GM21360 (cell line): Measurements from ENCODE around the gene RFX8.
"Not testable (repeated sequence)": the region's sequence is repeated elsewhere in the genome, so short reads cannot be mapped to it uniquely, and the experiment has no call there.

Experiments used
- ATAC-seq: cut with Tn5 transposase; IDR thresholded peaks from one replicate; pipeline ENCODE4 v1.9.1; 2021; ENCODE audit warnings: mild to moderate bottlenecking, moderate library complexity; ENCODE audit not compliant: unreplicated experiment

The RFX8 gene

DNA sequence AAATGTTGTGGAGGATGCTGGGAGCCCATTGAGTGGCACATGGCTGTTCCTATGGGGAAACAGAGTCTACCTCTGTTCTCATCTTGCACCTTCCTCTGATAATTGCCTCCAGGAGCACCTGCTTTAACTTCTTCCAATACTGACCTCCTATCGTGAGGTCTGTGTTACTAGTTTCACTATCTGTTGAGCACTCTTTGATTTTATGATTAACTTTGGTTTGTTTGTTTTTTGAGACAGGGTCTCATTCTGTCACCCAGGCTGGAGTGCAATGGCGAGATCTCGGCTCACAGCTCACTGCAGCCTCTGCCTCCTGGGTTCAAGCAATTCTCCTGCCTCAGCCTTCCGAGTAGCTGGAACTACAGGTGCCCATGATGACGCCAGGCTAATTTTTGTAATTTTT lies 12.1 kb upstream of the RFX8 start:
- no peak for ATAC-seq

DNA sequence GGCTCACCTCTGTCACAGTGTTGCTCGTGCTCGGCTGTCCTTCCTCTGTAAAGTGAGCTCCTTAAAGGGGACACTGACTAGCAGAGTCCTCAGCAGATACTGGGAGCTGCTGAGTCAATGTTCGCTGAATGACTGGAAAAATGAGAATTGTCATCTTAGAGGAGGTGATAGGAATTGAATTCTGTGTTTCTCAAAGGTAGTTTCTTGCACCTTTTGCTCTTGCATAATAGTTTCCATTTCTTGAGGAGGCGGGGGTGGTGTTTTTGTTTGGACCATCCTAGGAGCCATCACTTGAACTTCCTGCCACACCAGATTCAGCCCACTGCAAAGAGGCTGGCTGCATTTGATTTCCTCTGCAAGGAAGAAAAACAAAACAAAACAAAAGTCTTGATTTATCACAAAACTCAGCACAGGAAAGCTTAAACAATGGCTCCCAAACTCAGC lies 11.4 kb upstream of the RFX8 start:
- no peak for ATAC-seq

DNA sequence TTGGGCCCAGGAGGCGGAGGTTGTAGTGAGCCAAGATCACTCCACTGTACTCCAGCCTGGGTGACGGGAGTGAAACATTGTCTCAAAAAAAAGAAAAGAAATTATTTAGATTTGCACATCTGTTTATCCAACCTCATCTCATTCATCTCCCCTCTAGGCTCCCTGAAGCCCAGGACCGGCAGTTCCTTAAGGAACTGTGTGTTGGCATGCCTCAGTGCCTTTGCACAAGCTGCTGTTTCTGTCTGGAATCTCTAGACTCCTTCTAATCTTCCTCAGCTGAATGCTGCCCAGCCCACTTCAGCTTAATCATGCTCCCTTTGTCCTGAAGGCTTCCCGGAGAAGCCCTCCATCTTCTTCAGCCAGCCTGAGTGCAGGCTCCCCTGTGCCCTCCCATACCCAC lies 10.9 kb upstream of the RFX8 start:
- ATAC-seq: no peak

DNA sequence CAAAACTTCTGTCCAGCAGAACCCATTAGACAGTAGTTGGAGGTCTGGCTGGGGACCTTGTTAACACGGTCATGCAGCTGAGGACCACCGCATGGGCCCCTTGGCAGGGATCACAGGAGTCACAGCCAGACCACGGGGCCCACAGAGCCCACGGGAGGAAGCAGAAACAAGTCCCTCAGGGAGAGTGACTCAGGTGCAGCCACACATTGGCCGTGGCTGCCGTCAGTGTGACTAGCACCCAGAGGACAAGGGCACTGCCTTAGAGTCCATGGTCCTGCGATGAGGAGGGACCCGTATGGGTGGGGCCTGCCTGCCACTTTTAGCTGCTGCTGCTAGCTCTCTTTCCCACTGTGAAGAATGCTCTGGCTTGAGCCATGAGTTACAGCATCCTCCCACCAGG lies 5.9 kb upstream of the RFX8 start:
- ATAC-seq: no peak

DNA sequence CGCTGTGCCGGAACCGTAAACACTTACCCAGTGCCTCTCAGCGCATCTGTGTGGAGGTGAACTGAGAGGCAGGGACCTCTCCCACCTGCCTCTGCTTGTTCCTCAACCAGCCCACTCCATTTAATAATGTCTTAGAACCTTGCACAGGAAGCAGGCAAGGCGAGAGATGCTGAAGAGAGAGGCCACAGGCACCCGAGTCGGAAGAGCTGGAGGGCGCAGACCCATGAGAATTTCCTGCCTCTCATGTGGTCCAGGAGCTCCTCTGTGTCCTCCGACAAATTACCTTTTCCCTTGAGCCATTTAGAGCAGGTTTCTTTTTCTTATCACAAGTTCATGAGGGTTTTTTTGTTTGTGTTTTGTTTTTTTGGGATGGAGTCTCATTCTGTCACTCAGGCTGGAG lies 4.9 kb upstream of the RFX8 start:
- no peak for ATAC-seq

DNA sequence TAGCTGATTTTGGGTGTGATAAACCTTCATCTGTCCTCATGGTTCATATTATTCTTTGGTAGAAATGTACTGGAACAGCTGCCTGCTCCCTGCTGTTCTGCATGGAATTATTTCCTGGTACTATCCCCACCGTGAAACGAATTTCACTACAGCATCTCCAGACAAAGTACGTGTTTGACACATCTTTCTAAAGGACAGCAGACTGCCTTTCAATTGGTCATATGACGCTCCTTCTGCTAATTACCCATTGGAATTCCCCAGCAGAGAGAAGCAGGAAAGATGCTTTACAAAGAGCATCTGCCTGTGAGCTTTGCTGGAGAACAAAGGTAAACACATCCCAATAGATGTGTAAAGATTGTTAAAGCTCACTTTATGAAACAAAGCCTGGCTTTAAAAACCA lies 4.4 kb upstream of the RFX8 start:
- ATAC-seq: no peak

DNA sequence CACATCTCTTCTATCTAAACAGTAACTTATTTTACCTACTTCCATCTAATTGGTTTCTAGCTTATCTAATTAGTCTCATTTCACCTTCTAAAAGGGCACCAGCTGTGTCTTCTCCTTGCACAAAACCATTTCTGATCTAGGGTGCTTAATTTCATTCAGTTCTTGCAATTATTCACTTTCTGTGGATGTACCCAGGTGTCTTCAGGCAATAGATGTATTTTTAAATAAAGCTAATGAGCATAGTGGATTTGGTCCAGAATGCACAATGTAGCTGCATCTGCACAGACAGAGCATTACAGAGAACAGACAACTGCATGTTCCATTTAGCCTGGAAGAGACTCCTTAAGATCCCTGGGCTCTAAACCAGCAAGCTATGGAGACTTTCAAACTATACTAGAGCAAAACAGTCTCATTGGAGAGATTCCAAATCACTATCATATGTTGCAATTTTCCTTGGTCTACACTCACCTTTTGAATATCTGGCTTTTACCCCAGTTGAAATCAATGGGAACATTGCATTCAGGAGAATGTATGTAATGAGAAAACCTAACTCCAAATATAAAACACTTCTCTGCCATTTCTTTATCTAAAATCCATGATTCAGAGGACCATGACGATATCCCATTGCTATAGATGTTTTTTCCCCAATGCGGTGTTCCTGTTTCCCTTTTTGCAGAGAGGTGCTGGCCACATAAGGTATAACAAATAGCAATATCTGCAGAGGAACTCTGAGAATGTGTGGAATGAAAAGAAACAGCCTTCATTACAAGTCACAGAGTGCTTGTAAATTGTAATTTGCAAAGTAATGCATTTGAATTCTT lies 3.5 kb upstream of the RFX8 start:
- no peak for ATAC-seq

DNA sequence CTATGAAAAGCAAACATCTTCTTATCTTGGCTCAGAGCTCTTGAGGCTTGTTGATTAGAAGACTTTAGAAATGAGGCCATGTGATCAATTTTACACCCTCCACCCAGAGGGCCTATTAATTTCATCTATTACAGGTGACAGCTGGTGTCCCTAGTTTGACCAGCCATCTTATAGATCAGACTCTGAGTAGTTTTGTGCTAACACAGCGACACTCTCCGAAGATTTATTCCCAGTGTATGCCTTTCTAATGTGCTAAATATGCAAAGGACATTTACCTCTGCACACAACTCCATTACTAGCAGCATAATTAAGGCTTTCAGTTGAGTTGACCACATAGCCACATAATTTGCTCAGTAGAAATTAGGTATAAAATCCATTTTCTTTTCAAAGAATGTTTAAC lies 2.6 kb upstream of the RFX8 start:
- ATAC-seq: no peak

DNA sequence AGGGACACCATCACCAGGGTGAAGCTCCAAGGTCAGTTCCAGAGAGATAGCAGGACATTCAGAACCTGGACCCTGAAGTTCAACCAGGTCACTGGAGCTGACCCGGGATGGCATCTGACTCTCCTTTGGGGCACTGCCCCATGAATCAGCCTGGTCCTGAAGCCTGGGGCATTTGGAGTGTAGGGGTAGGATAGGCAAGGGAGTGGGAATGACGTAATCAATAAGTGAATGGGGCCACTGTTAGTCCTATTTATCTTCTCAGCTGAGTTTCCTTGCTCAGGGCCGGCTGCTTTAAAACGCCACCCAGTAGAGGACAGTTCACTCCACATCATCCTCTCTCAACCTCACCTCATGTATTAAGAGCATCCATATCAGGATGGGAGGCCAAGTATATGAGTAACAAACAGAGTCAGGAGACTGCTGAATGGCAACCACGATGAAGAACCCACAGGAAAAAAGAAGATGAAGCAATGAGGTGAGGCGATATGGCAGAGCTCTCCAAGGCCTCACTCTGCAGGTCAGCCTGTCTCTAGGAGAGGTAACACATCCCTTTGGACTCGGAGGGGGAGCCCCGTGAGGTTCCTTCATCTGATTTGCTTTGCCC lies 1.8 kb upstream of the RFX8 start:
- ATAC-seq: no peak

DNA sequence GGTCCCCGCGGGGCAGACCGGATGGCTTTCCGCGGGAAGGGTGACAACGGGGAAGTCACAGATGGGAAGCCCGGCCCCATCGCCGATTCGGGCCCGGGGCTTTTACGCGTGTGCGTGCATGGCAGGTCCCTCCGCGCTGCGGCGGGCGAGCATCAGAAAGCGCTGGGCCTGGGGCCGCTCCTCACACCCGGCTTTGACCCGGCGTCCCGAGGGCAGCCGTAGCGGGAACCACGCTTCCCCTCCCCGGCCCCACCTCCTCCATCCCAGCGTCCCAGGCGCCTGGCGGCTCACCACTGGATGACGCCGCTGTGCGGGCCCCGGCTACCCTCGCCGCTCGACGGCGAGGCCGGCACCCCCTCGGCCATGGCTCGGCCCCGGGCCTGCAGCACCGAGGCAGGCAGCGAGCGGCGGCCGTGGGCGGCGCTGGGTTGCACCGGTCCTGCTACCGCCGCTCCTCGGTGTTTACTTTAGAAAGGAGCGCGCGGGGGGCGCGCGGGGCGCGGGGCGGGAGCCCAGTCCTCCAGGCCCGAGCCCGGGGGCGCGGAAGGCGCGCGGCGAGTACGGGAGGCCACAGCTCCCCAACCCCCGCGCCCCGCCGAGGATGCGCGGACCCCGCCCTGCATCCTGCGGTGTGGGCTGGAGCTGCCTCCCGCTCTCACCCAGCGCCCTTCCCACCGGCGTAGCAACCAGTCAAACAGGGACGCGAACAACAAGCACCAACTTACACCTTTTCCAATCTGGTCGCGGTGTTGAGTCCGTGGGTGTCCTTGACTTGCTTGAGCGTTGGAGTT lies 806 bp downstream of the RFX8 start:
- no peak for ATAC-seq

DNA sequence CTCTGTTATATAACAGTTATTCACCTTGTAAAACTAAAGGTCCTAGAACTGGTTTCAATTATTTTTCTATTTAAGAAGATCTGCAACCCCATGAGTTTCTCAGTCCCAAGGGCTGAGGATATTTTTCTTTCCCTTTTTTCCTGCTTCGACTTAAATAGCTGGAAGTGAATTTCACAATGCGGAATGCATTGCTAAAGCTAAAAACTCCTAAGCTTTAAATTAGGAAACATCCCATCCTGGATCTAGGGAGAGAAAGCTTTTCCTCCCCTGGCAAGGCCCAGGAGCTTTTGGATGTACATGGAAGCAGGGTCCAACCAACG lies 1.4 kb downstream of the RFX8 start:
- ATAC-seq: no peak

DNA sequence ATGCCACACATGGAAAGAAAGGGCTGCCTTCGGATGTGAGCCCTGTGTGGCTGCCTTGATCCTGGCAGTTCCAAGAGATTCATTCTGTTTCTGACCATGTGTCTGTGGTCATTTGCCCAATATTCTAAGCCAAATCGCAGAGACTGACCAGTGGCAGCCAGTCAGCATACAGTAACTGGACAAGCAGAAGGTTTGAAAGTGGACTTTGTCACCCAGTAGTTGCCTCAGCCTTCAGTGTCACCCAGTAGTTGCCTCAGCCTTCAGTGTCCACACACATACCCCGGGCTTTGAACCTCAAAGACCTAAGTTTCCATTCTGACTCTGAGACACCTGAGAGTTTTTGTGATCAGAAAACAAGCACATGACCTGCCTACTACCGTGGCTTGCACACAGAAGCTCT lies 5.0 kb downstream of the RFX8 start:
- no peak for ATAC-seq

DNA sequence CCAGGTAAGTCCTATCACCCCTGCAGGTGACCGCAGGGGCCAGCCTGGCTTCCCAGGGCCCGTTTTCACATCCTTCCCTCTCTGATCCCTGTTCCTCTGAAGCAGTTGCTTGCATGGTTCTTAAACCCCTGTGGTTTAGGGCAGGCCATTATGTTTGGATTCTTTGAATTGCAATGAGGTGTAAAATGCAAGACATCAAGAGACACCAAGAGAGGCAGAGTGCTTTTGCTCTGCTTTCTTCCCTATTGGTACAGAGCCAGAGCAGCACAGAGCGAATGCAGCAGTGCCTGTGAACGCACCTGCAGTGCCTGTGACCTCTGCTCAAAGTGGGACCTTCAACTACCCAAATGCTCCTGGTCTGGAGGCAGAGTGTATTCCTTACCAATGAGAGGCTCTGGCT lies 7.6 kb downstream of the RFX8 start:
- ATAC-seq: no peak

DNA sequence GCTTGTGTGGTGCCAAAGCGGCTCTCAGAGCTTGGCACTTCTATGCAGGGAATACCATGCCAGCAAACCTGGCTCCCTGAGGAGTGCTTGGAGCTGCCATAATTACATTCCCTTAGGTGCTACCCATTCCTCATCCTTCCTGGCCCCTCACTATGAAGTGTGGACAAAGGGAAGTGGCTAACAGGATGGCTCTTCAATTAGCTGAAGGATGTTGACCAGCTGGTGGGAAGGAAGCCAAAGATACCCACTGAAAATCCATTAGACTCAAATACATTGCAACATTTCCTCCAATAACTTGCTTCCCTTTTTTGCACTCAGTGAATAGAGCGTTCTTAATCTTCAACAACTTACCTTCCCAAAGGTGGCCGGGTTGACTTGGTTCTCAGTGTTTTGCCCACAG lies 8.5 kb downstream of the RFX8 start:
- no peak for ATAC-seq

DNA sequence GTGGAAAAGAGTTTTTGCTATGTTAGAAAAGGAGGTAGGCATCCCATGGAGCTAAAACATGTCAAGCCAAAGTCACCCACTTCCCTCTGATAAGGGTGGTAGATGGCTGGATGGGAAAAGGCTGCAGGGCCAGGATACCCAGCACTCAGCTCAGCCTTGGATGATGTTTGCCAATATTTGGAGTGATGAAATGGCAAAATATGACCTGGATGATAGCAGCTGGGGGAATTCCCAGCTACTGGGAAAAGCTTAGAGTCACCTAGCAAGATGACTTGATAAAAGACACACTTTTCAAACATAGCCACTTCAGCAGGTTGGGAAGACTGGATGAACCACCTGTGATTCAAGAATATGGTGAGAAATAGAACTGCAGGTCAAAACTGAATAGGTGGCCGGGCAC lies 10.1 kb downstream of the RFX8 start:
- ATAC-seq: no peak

DNA sequence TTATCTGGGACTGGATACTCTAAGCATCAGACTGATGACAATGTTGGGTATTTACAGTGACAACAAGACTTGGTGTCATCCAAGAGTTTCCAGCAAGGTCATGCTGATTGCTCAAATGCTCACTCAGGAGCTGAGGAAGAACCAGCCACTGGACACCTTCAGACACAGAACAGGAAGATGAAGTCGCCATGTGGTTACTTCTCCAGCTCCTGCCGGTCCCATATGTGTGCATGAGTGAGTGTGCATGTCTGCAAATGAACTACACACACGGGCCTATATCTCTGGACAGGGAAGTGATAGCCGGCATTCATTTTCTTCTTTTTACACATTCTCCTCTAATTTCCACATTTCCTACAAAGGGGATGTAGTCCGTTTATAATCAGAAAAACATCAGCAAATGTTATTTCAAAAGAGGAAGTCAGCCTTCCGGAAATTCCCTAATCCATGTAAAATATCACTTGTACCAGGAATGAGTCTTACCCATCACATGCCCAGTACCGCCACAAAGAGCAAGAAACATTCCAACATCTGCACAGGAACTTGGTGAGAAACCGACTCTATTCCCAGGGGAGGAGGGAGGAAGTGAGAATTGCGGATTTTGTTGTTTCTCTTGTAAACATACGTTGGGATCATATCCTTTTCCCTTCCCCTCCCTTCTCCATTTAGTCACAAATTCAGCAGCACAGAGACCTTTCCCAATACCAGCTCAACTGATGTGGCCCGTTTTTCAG lies 10.8 kb downstream of the RFX8 start:
- no peak for ATAC-seq

DNA sequence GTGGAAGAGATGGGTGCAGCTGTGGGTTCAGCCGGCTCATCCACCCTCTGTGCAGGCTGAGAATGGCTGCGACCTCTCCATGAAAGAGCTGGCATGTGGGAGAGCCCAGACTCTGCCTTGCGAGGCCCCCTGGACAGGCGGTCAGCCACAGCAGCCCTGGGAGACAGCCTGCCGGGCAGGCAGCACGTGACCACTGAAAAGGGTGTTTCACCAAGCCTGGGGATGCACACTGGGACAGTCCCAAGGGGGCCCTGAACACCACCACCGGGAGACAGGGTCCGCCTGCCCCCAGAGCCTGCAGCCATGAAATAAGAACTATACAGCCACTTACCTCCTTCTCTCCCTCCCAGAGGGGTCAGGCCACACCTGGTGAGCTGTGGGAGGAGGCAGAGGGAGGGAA lies 11.5 kb downstream of the RFX8 start:
- ATAC-seq: no peak

DNA sequence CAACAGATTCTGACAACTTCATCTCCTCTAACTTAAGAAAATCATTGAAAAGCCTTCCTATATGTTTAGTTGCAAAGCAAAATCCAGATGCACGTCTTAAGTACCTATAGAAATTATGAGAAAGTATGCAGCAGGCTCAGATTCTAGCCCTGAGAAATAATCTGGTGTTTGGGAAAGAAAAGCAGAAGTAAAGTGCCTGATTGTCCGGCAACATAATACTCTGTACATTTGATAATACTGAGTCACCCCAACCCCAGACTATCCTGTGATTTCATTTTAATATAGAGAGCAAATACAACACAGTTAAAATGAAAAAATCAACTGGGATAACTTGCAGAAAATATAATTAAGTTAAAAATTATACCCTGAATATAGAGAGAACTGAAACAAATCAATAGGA lies 13.5 kb downstream of the RFX8 start:
- no peak for ATAC-seq

DNA sequence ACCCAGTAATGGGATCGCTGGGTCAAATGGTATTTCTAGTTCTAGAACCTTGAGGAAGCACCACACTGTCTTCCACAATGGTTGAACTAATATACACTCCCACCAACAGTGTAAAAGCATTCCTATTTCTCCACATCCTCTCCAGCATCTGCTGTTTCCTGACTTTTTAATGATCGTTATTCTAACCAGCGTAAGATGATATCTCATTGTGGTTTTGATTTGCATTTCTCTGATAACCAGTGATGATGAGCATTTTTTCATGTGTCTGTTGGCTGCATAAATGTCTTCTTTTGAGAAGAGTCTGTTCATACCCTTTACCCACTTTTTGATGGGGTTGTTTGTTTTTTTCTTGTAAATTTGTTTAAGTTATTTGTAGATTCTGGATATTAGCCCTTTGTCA lies 20.5 kb downstream of the RFX8 start:
- not testable (repeated sequence) for ATAC-seq

DNA sequence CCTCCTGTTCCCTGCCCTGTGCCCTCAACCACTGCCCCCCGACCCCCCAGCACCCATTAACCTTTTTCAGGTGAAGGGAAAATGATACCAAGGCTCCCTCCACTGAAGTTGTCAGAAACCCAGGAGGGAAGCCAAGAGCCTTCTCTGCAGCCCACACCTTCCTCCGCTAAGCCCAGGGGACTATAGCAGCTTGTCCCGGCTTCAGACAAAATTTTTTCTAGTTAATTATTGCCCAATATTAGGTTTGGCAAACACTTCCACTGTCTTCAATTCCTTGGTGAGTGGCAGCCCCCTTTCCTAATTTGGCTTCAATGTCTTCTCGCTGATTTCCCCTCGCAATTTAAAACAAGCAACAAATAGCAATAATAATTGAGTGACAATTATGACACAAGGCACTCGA lies 23.9 kb downstream of the RFX8 start:
- no peak for ATAC-seq

DNA sequence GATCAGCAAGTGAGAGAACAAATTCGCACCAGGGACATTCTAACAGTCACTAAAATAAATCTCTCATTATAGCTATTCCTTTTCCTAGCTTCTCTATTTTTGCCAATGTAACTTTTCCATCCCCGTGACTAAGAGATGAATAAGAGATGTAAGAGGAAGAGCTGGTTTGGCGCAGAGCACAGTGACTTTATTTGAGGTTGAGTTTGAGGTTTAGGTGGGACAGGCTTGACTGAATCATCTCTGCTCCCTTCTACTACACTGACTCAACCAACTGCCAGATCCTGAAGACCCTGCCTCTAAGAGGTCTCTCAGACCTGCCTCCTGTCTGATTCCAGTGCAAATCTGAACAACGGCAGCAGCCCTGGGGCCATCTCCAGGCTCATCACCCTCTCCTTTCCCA lies 28.0 kb downstream of the RFX8 start:
- no peak for ATAC-seq

DNA sequence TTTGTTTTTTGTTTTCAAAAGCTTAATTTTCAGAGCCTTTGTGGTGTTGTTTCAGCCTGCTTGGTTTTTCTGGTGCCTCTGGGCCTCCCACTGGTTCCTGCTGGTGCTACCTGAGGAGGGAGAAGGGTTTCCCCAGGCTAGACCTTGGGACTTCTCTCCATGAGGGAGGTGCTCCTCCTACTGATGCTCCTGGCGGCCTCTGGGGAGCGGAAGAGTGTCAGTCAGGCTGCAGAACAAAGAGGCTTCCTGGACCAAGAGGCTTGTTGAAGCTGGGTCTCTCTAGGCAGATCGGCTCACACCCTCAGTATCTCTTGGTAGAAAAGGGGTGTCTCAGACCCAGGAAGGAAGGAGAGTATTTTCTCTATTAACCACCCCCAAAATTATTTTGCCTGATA lies 32.2 kb downstream of the RFX8 start:
- ATAC-seq: no peak
